Left renal cortex interstitium (tissue), 4 donors: ENCODE results near the gene KIF18A. TPM values are rescaled to one million over a fixed set of nuclear protein-coding genes. Genes with fewer than 3 reads are reported as not detected.
"Not testable (repeated sequence)": the region's sequence is repeated elsewhere in the genome, so short reads cannot be mapped to it uniquely, and the experiment has no call there.

Source experiments
- DNase-seq, 4 donors: peaks; one replicate each; pipeline ENCODE4 v3.0.0-alpha.2; 2013; ENCODE audit warnings: low read depth in 4 of 4, low spot score in 2 of 4, missing footprints in 1 of 4
- polyA plus RNA-seq, 4 donors: library from polyadenylated mRNA; unstranded; fragments of 120-200 nt; gene quantifications; one replicate each; pipeline ENCODE4 v1.2.1, GENCODE V29; 2013; ENCODE audit not compliant: insufficient read length in 4 of 4

The KIF18A gene
- polyA plus RNA-seq, 4 donors = 10.3 to 11.6 (median 10.5) TPM

- peak in 1 of 4 donors; percentile 50 for DNase-seq
Measured at GRCh38 chr11:28107191-28107749, 686 bp downstream of the KIF18A start.

DNA sequence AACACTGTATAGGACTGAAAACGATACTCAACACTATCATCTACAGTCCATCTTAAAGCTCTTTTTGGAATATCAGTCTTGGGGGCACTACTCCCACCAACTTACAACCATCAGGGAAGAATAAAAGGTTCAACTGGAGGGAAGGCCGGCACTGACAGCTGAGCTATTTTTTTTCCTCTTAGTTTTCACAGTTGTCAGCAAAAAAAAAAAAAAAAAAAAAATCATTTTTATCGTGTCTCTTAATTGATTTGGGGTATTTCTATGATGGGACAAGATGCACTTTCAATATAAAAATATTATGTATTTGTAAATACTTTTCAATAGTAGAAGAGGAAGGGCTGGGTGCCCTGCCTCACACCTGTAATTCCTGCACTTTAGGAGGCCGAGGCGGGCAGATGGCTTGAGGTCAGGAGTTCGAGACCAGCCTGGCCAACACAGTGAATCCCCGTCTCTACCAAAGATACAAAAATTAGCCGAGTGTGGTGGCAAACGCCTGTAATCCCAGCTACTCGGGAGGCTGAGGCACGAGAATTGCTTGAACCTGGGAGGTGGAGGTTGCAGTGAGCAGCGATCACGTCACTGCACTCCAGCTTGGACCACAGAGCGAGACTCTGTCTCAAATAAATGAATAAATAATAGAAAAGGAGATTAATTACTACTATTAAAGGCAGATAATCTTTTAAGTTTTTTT, 1.5 kb downstream of the KIF18A start:
- DNase-seq = no peak

GRCh38 chr11:28105869-28106268, 2.1 kb downstream of the KIF18A start:
- no peak for DNase-seq

DNA sequence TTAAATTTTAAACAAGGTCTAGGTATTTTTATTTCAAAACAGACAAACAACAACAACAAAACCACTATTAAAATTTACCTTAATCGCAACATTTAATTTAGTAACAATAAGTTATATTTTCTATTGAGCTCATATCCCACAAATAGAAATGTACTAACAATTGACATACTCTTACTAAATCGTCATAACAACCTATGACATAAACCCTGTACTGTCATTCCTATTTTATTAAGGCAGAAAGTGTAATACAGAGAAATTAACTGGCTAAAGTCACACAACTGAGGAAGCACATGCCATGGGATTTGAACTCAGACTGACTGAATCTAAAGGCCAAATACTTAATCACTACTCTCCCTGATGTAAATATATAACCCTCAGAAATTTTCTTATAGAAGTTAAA, 3.0 kb downstream of the KIF18A start:
- no peak for DNase-seq

GRCh38 chr11:28104425-28104824, 3.5 kb downstream of the KIF18A start:
- DNase-seq = no peak

- DNase-seq = not testable (repeated sequence)
Measured at GRCh38 chr11:28102300-28102699, 5.7 kb downstream of the KIF18A start.

DNA sequence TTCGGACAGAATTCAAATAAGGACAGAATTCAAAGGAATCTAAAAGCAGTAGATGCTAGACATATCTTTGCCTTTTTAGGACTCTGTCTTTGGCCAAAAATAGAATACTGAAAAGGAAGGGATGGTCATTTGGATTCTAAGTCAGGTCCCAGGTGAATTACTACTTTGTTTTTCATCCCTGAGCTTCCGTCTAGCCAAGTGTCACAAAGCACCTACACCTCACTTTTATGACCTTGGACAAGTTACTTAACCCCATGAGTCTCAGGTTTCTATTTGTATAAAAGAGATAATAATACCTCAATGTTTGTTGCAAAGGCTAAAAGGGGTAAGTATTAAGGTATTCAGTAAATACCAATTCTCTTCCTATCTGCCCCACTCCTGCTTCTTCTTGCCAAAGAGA, 7.3 kb downstream of the KIF18A start:
- no peak for DNase-seq

DNA sequence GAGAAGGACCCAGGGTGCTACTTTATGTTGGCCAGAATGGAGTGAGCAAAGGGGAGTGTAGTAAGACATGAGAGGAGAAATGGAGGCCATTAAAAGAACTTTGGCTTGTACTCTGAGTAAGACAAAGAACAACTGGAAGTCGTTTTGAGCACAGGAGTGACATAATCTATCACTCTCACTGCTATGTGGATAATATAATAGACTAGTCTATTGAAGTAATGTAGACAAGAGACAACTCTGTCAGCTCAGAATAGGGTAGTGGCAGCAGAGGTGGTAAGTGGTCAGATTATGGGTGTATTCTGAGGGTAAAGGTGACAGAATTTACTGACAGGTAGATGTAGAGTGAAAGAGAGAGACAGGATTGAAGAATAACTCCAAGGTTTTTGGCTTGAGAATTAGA, 8.2 kb downstream of the KIF18A start:
- DNase-seq = no peak

DNA sequence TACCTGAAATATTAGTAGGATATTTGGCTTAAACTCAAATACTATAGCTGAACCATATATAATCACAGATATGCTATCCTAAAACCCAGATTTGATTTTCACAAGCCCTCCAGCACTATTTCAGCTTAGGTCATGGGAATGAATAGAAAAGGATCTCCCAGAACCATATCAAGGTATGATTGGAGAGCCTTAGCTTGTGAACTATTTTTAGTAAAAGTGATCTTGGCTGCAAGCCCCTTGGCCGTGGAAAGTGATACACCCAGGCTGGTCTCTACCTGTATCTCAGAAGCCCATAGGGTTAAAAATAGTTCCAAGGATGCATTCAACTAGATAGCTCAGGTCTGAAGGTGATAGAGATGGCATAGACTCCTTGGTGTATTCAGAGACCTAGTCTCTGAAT, 9.7 kb downstream of the KIF18A start:
- no peak for DNase-seq

- no peak for DNase-seq
Measured at GRCh38 chr11:28092786-28093185, 15.2 kb downstream of the KIF18A start.

DNA sequence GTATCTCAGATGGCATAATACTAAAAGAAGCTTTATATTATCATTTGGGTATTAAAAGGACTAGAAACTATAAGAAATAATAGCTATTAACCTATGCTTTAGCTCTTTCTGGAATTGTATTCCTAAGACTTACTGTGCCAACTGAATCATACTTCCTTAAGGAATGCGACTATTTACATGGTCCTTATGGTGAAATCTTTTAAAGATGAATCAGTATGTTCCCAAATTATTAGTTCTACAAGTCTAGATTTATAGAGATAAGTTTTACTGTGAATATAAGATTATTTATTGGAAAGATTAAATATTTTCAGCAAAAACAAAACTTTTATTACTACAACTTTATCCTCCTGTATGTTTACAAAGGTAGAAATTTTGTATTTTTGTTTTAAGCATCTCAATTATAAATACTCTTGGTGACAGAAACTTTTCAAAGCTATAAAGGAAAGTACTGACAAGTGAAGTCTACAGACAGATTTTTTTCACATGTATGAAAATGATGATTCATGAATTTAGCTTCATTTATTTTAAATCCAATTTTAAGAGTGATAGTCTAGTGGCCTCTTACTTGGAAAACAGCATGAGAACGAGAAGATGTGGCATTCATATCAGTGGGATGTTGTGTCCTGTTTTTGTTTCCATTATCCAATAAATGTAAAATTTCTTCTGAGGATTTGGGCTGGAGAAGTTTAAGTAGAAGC, 17.8 kb downstream of the KIF18A start:
- DNase-seq = no peak

- DNase-seq = no peak
Measured at GRCh38 chr11:28089378-28089777, 18.6 kb downstream of the KIF18A start.

- DNase-seq = not testable (repeated sequence)
Measured at GRCh38 chr11:28087693-28088092, 20.3 kb downstream of the KIF18A start.

- DNase-seq = not testable (repeated sequence)
Measured at GRCh38 chr11:28087192-28087591, 20.8 kb downstream of the KIF18A start.

GRCh38 chr11:28086569-28086968, 21.4 kb downstream of the KIF18A start:
- no peak for DNase-seq

DNA sequence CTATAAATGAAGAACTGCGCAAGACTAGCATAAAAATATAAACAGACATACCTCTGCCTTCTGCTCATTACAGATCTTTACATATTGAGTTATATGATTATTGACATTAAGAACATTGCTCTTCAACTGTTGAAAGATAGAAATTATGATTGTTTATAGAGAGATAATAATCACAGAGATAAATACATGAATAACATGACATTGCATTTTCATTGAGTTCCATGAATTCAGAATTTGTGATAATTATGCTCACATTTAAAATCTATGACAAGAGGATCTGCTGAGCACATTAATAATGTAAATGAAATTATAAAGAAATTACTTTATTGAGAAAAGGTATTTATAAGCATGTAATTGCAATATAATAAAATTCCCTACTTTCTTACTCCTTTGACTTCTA, 24.8 kb downstream of the KIF18A start:
- DNase-seq = no peak

DNA sequence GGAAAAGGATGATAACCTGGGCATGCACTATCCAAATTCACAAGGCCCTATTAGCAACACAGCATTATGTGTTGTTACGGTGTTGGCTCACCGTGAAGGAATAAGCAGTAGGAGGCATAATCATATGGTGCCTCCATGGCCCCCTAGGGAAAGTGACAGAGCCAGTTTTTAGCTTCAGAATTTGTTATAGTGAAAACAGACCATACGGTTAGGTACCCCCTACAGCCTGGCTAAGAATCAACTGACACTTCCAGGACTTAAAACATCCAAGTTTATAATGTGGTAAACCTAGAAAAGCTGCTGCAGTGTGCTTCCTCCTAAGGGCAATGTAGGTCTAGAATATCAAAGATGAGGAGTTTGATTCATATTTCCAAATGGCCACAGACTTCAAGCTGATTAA, 30.4 kb downstream of the KIF18A start:
- DNase-seq = no peak

GRCh38 chr11:28072321-28072720, 35.6 kb downstream of the KIF18A start:
- no peak for DNase-seq

GRCh38 chr11:28071305-28071704, 36.7 kb downstream of the KIF18A start:
- no peak for DNase-seq

DNA sequence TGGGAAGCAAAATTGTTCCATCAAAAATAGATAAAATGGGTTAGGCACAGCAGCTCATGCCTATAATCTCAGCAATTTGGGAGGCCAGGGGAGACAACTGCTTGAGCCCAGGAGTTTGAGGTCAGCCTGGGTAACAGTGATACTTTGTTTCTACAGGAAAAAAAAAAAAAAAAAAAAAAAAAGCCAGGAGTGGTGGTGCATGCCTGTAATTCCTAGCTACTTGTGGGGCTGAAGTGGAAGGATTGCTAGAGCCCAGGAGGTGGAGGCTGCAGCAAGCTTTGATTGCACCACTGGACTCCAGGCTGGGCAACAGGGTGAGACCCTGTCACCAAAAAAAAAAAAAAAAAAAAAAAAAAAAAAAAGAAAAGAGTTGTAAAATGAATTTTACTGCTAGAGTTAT, 49.6 kb downstream of the KIF18A start:
- DNase-seq = no peak

DNA sequence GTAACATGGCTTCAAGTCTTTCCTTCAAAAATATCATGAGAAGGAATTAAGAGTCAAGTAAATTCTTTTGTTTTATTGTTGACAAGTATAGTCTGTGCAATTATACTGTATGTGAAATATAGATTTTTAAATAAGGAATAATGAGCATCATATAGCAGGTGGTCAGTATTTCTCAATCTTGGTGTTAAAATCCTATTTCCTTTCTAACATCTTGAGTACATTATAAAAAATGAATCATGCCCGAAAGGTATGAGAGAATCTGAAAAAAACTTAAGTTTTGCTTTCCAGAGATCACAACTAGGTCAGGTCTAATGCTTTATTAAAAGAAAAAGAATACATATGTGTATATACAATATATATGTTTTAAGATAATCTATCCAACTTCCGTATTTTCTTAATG, 53.1 kb downstream of the KIF18A start:
- no peak for DNase-seq
